AG04450 (cell line): ENCODE data around the gene NHEJ1. TPM values are rescaled to one million over a fixed set of nuclear protein-coding genes. Genes with fewer than 3 reads are reported as not detected.
A peak's percentile ranks its signal among the peaks of the same experiment; 100 is the strongest.

Experiments
- CTCF ChIA-PET: fragments of 300-600, 350-600 bp; formaldehyde crosslinking; extraction: SDS; loops from one replicate; lab custom pipeline; 2022; ENCODE audit warnings: antibody characterized with exemption, inconsistent platforms; lab: Charles Lee
- POLR2A ChIA-PET: fragments of 350-600 bp; formaldehyde crosslinking; extraction: SDS; loops from one replicate; lab custom pipeline; 2021; ENCODE audit warnings: antibody characterized with exemption, inconsistent platforms; lab: Yijun Ruan, JAX
- DNase-seq: peaks from one replicate; pipeline ENCODE4 v3.0.0-alpha.2; 2011; ENCODE audit warnings: low read depth, low spot score
- H3K27ac ChIP-seq: one replicate; pipeline ENCODE4 v1.5.1; 2012; ENCODE audit warnings: low read depth, low read length, control low read depth
- H3K27me3 ChIP-seq: one replicate; pipeline ENCODE4 v1.6.0; 2012; ENCODE audit warnings: low read length; ENCODE audit not compliant: control insufficient read depth, insufficient read depth
- H3K4me3 ChIP-seq: 2 replicates; pipeline ENCODE4 v1.5.1; 2011; ENCODE audit warnings: mild to moderate bottlenecking, low read depth, low read length, control low read depth
- H3K9me3 ChIP-seq: 2 replicates; pipeline ENCODE4 v1.5.1; 2012; ENCODE audit warnings: low read length; ENCODE audit not compliant: control insufficient read depth, insufficient read depth
- CTCF ChIP-seq: IDR thresholded peaks from 2 replicates; pipeline ENCODE4 v1.5.1; 2011; ENCODE audit warnings: low read depth, low read length, control low read depth, inconsistent platforms
- polyA plus RNA-seq: library from polyadenylated mRNA; depleted of rRNA; stranded (reverse); fragments of >200 nt; gene quantifications from 2 replicates; pipeline ENCODE4 v1.2.3, GENCODE V29; 2011

Gene NHEJ1
- polyA plus RNA-seq, 1 experiment: 21.9 TPM

- peak overlapping the region; percentile 70 for H3K27ac ChIP-seq
- H3K9me3 ChIP-seq: no peaks in the 10 kb centered on the region; the same call in 1 of the 2 replicates
- ChIA-PET CTCF (interaction anchor here (0.6 to 3.6 kb wide), 12 partner anchors 9 to 126 kb away, joined by 3 to 40 read pairs (median 4); partner anchors contain the start of genes GLB1L, NHEJ1 and STK16), POLR2A (interaction anchor here (1.1 kb wide), 1 partner anchor 10 kb away, joined by 3 read pairs; no protein-coding TSS in a partner anchor)
- TF ChIP-seq CTCF: no peak
- no peak overlapping the region for H3K4me3 ChIP-seq
- no peaks in the 10 kb centered on the region for H3K27me3 ChIP-seq
- no peak for DNase-seq
Observed at GRCh38 chr2:219172231-219173154, 11.9 kb upstream of the NHEJ1 start.

GRCh38 chr2:219171231-219171651, 10.6 kb upstream of the NHEJ1 start:
- ChIA-PET CTCF (interaction anchor here (0.7 to 3.6 kb wide), 24 partner anchors 8 to 145 kb away, joined by 3 to 40 read pairs (median 4); partner anchors contain the start of genes GLB1L, NHEJ1 and STK16), POLR2A (interaction anchor here (0.9 to 1.8 kb wide), 4 partner anchors 11 to 47 kb away, joined by 3 to 4 read pairs (median 3); partner anchors contain the start of genes ABCB6 and ZFAND2B)
- no peaks in the 10 kb centered on the region; the same call in 1 of the 2 replicates for H3K9me3 ChIP-seq
- no peaks in the 10 kb centered on the region for H3K27me3 ChIP-seq
- peak; percentile 64 for DNase-seq
- H3K4me3 ChIP-seq: no peak overlapping the region
- peak; percentile 79 for TF ChIP-seq CTCF
- peak overlapping the region; percentile 70 for H3K27ac ChIP-seq

- ChIA-PET POLR2A (interaction anchor here (0.6 to 1.8 kb wide), 2 partner anchors 38 to 48 kb away, joined by 3 to 7 read pairs; no protein-coding TSS in a partner anchor), CTCF (interaction anchor here (0.8 to 3.6 kb wide), 14 partner anchors 9 to 146 kb away, joined by 3 to 40 read pairs (median 4); partner anchors contain the start of gene NHEJ1)
- H3K9me3 ChIP-seq: no peaks in the 10 kb centered on the region; the same call in 1 of the 2 replicates
- no peak for TF ChIP-seq CTCF
- H3K27me3 ChIP-seq: no peaks in the 10 kb centered on the region
- H3K4me3 ChIP-seq: no peak within 1 kb of the TSS
- no peak within 1 kb of the TSS for H3K27ac ChIP-seq
- DNase-seq: no peak
Observed at GRCh38 chr2:219169930-219170654, 9.5 kb upstream of the NHEJ1 start, which contains the start of gene SLC23A3. Gene SLC23A3 (minus strand): TSS chr2:219170029. CDS start chr2:219169984, 45 bp downstream.

GRCh38 chr2:219168932-219169331, 8.3 kb upstream of the NHEJ1 start:
- POLR2A ChIA-PET: no interaction called here
- Histone ChIP-seq H3K4me3 (no peak overlapping the region), H3K9me3 (no peaks in the 10 kb centered on the region; the same call in 1 of the 2 replicates), H3K27ac (no peak overlapping the region), H3K27me3 (no peaks in the 10 kb centered on the region)
- no peak for DNase-seq
- CTCF ChIA-PET: no interaction called here
- no peak for TF ChIP-seq CTCF
